H9 (cell line): ENCODE results near the gene SCN10A. TPM values are rescaled to one million over a fixed set of nuclear protein-coding genes. Genes with fewer than 3 reads are reported as not detected.

Experiments
- DNase-seq: peaks from one replicate; pipeline ENCODE4 v3.0.0-alpha.2; 2017
- H2AFZ ChIP-seq: one replicate; pipeline ENCODE4 v1.6.1; 2013; ENCODE audit warnings: mild to moderate bottlenecking, low read length, control low read depth, moderate library complexity
- H2AK5ac ChIP-seq: 2 replicates; pipeline ENCODE4 v1.6.1; 2013; ENCODE audit warnings: low read length, control low read depth, mixed read lengths; ENCODE audit not compliant: insufficient read length
- H2BK120ac ChIP-seq: one replicate; pipeline ENCODE4 v1.6.1; 2013; ENCODE audit warnings: low read depth, mild to moderate bottlenecking, low read length, control low read depth, inconsistent platforms; ENCODE audit not compliant: poor library complexity, severe bottlenecking
- H2BK12ac ChIP-seq: 2 replicates; pipeline ENCODE4 v1.6.1; 2013; ENCODE audit warnings: low read length, control low read depth, mixed read lengths, low read depth; ENCODE audit not compliant: insufficient read length
- H2BK15ac ChIP-seq: 2 replicates; pipeline ENCODE4 v1.6.1; 2013; ENCODE audit warnings: low read depth, low read length, control low read depth
- H2BK20ac ChIP-seq: one replicate; pipeline ENCODE4 v1.6.1; 2013; ENCODE audit warnings: low read depth, mild to moderate bottlenecking, low read length, control low read depth, inconsistent platforms; ENCODE audit not compliant: poor library complexity, severe bottlenecking
- H2BK5ac ChIP-seq: 2 replicates; pipeline ENCODE4 v1.6.1; 2013; ENCODE audit warnings: low read length, control low read depth, mixed read lengths; ENCODE audit not compliant: insufficient read length
- H3K14ac ChIP-seq: 2 replicates; pipeline ENCODE4 v1.6.1; 2013; ENCODE audit warnings: low read length, control low read depth; ENCODE audit not compliant: insufficient read depth
- H3K18ac ChIP-seq: 2 replicates; pipeline ENCODE4 v1.6.1; 2013; ENCODE audit warnings: low read depth, mild to moderate bottlenecking, mixed read lengths, low read length, control low read depth; ENCODE audit not compliant: insufficient read length
- H3K23ac ChIP-seq: 2 replicates; pipeline ENCODE4 v1.6.1; 2013; ENCODE audit warnings: low read length, control low read depth, mixed read lengths, low read depth; ENCODE audit not compliant: insufficient read length
- H3K23me2 ChIP-seq: 2 replicates; pipeline ENCODE4 v1.6.1; 2013; ENCODE audit warnings: low read depth, mild to moderate bottlenecking, mixed read lengths, low read length, control low read depth; ENCODE audit not compliant: insufficient read length, poor library complexity, severe bottlenecking
- H3K27ac ChIP-seq: 2 replicates; pipeline ENCODE4 v1.5.1; 2013; ENCODE audit warnings: low read length, control low read depth, mixed read lengths, low read depth; ENCODE audit not compliant: insufficient read length
- H3K27me3 ChIP-seq: 2 replicates; pipeline ENCODE4 v1.6.1; 2013; ENCODE audit warnings: low read length, control low read depth, inconsistent platforms; ENCODE audit not compliant: insufficient read depth
- H3K4ac ChIP-seq: 2 replicates; pipeline ENCODE4 v1.6.1; 2013; ENCODE audit warnings: low read depth, mild to moderate bottlenecking, control low read depth, inconsistent platforms, low read length, moderate library complexity
- H3K4me1 ChIP-seq: 2 replicates; pipeline ENCODE4 v1.6.1; 2013; ENCODE audit warnings: low read length, control low read depth, inconsistent platforms; ENCODE audit not compliant: insufficient read depth
- H3K4me2 ChIP-seq: 2 replicates; pipeline ENCODE4 v1.6.1; 2013; ENCODE audit warnings: low read length, control low read depth, mixed read lengths; ENCODE audit not compliant: insufficient read length, insufficient read depth
- H3K56ac ChIP-seq: 2 replicates; pipeline ENCODE4 v1.6.1; 2013; ENCODE audit warnings: low read depth, mild to moderate bottlenecking, mixed read lengths, low read length, control low read depth; ENCODE audit not compliant: insufficient read length
- H3K79me1 ChIP-seq: 2 replicates; pipeline ENCODE4 v1.6.1; 2013; ENCODE audit warnings: low read depth, mild to moderate bottlenecking, moderate library complexity, low read length, control low read depth, inconsistent platforms; ENCODE audit not compliant: insufficient read depth, poor library complexity, severe bottlenecking
- H3K79me2 ChIP-seq: 2 replicates; pipeline ENCODE4 v1.6.1; 2013; ENCODE audit warnings: low read length, control low read depth, inconsistent platforms; ENCODE audit not compliant: insufficient read depth
- H3K9ac ChIP-seq: 2 replicates; pipeline ENCODE4 v1.6.1; 2013; ENCODE audit warnings: low read length, control low read depth, mixed read lengths; ENCODE audit not compliant: insufficient read length; ENCODE audit errors: extremely low read depth
- H3K9me3 ChIP-seq: one replicate; pipeline ENCODE4 v1.6.1; 2013; ENCODE audit warnings: low read depth, low read length, inconsistent platforms; ENCODE audit not compliant: control insufficient read depth
- H3T11ph ChIP-seq: one replicate; pipeline ENCODE4 v1.6.1; 2013; ENCODE audit warnings: mild to moderate bottlenecking, low read length, control low read depth, inconsistent platforms
- H4K20me1 ChIP-seq: one replicate; pipeline ENCODE4 v1.6.1; 2013; ENCODE audit not compliant: control insufficient read depth, insufficient read length, insufficient read depth
- H4K5ac ChIP-seq: 2 replicates; pipeline ENCODE4 v1.6.1; 2013; ENCODE audit warnings: low read depth, mild to moderate bottlenecking, mixed read lengths, low read length, control low read depth; ENCODE audit not compliant: insufficient read length
- H4K8ac ChIP-seq: replicated peaks from 2 replicates; pipeline ENCODE4 v1.6.1; 2013; ENCODE audit warnings: low read length, control low read depth, mixed read lengths, low read depth; ENCODE audit not compliant: insufficient read length
- H4K91ac ChIP-seq: 2 replicates; pipeline ENCODE4 v1.6.1; 2013; ENCODE audit warnings: low read depth, mild to moderate bottlenecking, moderate library complexity, mixed read lengths, low read length, control low read depth; ENCODE audit not compliant: insufficient read length
- H3K27ac Mint-ChIP-seq, 3 experiments: 2 replicates in 2 of 3; 3 replicates in 1 of 3; pipeline ENCODE4 v1.8.0; 2020 to 2021; ENCODE audit warnings: mixed read lengths in 3 of 3, mild to moderate bottlenecking in 1 of 3, moderate library complexity in 1 of 3
- H3K27me3 Mint-ChIP-seq: 2 replicates; pipeline ENCODE4 v1.8.0; 2021; ENCODE audit warnings: low read depth, mild to moderate bottlenecking, moderate library complexity, mixed read lengths
- H3K36me3 Mint-ChIP-seq, 3 experiments: 2 replicates in 2 of 3; 3 replicates in 1 of 3; pipeline ENCODE4 v1.8.0; 2020 to 2021; ENCODE audit warnings: low read depth in 3 of 3, mixed read lengths in 3 of 3; ENCODE audit not compliant: insufficient read depth in 1 of 3
- H3K4me1 Mint-ChIP-seq, 2 experiments: 2 replicates each; pipeline ENCODE4 v1.8.0; 2020; ENCODE audit warnings: mixed read lengths in 2 of 2
- H3K4me3 Mint-ChIP-seq, 2 experiments: 2 replicates in 1 of 2; 3 replicates in 1 of 2; pipeline ENCODE4 v1.8.0; 2020 to 2021; ENCODE audit warnings: mild to moderate bottlenecking in 2 of 2, mixed read lengths in 2 of 2, moderate library complexity in 1 of 2
- H3K9me3 Mint-ChIP-seq, 2 experiments: 2 replicates in 1 of 2; 3 replicates in 1 of 2; pipeline ENCODE4 v1.8.0; 2020; ENCODE audit warnings: mild to moderate bottlenecking in 2 of 2, mixed read lengths in 2 of 2, moderate library complexity in 1 of 2
- WGBS: extraction: QIAGEN DNeasy Blood & Tissue Kit; methylation state at CpG from one replicate; pipeline ENCODE4 v1.1.7; 2013; ENCODE audit warnings: missing lambda C conversion rate, low lambda C conversion rate, mixed read lengths; ENCODE audit not compliant: insufficient read length; ENCODE audit errors: extremely low coverage; 5-methylcytosine and 5-hydroxymethylcytosine counted together
- total RNA-seq: library from RNA; stranded (reverse); gene quantifications from 2 replicates; pipeline ENCODE4 v1.2.1, GENCODE V29; 2021
- TF ChIP-seq, protein P1 (sequence below): fragments of 200-600 bp; sonication (generic); conservative IDR thresholded peaks from 3 replicates; pipeline ENCODE4 v1.8.0; 2021; ENCODE audit warnings: antibody characterized with exemption, mild to moderate bottlenecking

The SCN10A gene
- total RNA-seq, 1 experiment from 2014 or later: not detected

DNA sequence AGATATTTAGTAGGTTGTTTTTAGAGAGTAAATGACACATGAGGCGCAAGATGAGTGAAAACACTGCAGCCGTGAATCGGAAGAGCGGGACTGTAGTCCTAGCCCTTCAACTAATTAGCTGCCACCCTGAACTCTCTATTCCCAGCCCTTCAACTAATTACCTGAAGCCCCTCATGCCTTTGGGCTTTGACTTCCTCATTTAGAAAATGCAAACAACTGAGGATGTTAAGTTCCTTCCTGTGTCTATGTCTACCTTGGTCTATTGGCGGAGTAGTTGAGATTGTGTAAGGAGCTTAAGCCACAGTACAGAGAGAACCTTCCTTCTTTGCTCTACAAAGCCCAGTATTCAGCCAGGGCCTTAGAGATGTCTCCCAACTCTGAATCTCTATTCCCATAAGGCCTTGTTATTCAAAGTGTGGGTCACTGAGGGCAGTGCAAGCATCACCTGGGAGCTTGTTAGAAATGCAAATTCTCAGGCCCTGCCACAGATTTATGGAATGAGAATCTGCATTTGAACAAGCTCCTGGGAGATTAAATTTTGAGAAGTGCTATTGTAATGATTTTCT, 94.7 kb downstream of the SCN10A start:
- H3K4me1 Mint-ChIP-seq: peaks cover 22 to 25% of the 10 kb centered on the region in 2 experiments
- no peak overlapping the region; a peak in 2 of 7 replicates for H3K27ac Mint-ChIP-seq
- H3K27me3 Mint-ChIP-seq: peaks cover 14% of the 10 kb centered on the region
- DNase-seq: no peak
- no peak overlapping the region for H3K4me3 Mint-ChIP-seq
- H2BK20ac ChIP-seq: no peak overlapping the region
- H4K8ac ChIP-seq: no peak overlapping the region
- H3K18ac ChIP-seq: no peak overlapping the region
- H3K79me1 ChIP-seq: no peaks in the 10 kb centered on the region
- H4K20me1 ChIP-seq: no peaks in the 10 kb centered on the region
- TF ChIP-seq, protein P1, sequence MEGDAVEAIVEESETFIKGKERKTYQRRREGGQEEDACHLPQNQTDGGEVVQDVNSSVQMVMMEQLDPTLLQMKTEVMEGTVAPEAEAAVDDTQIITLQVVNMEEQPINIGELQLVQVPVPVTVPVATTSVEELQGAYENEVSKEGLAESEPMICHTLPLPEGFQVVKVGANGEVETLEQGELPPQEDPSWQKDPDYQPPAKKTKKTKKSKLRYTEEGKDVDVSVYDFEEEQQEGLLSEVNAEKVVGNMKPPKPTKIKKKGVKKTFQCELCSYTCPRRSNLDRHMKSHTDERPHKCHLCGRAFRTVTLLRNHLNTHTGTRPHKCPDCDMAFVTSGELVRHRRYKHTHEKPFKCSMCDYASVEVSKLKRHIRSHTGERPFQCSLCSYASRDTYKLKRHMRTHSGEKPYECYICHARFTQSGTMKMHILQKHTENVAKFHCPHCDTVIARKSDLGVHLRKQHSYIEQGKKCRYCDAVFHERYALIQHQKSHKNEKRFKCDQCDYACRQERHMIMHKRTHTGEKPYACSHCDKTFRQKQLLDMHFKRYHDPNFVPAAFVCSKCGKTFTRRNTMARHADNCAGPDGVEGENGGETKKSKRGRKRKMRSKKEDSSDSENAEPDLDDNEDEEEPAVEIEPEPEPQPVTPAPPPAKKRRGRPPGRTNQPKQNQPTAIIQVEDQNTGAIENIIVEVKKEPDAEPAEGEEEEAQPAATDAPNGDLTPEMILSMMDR: no peak
- no peak overlapping the region for H4K5ac ChIP-seq
- no peak overlapping the region for H3K56ac ChIP-seq
- H3K9ac ChIP-seq: no peak overlapping the region
- no peaks in the 10 kb centered on the region for H3K79me2 ChIP-seq
- H3K27me3 ChIP-seq: no peaks in the 10 kb centered on the region
- no peak overlapping the region for H2BK120ac ChIP-seq
- H2BK12ac ChIP-seq: no peak overlapping the region
- no peak overlapping the region for H3K14ac ChIP-seq
- H2AFZ ChIP-seq: no peak overlapping the region
- no peak overlapping the region for H3K4ac ChIP-seq
- H2AK5ac ChIP-seq: no peak overlapping the region
- no peaks in the 10 kb centered on the region for H3K23me2 ChIP-seq
- no peak overlapping the region for H2BK5ac ChIP-seq
- no peak overlapping the region for H3K23ac ChIP-seq
- no peak overlapping the region for H3K4me2 ChIP-seq
- no peaks in the 10 kb centered on the region for H3K9me3 Mint-ChIP-seq
- H4K91ac ChIP-seq: no peak overlapping the region
- no peaks in the 10 kb centered on the region for H3K36me3 Mint-ChIP-seq
- no CpG with 5 or more reads among the region's 5 CpGs for WGBS
- no peaks in the 10 kb centered on the region for H3K4me1 ChIP-seq
- no peaks in the 10 kb centered on the region for H3K9me3 ChIP-seq
- H3T11ph ChIP-seq: no peak overlapping the region
- no peak overlapping the region for H3K27ac ChIP-seq
- H2BK15ac ChIP-seq: no peak overlapping the region
